IPS-15b (cell line): ENCODE data around the gene TRAPPC4.

Experiments used
- H3K27me3 ChIP-seq: one replicate; pipeline ENCODE4 v1.6.1; 2013; ENCODE audit warnings: low read length; ENCODE audit not compliant: control insufficient read depth, insufficient read depth
- H3K36me3 ChIP-seq: one replicate; pipeline ENCODE4 v1.6.1; 2013; ENCODE audit warnings: low read length; ENCODE audit not compliant: control insufficient read depth, insufficient read depth
- H3K4me1 ChIP-seq: one replicate; pipeline ENCODE4 v1.6.1; 2013; ENCODE audit warnings: mild to moderate bottlenecking, low read length; ENCODE audit not compliant: control insufficient read depth, insufficient read depth
- H3K4me3 ChIP-seq: one replicate; pipeline ENCODE4 v1.5.1; 2013; ENCODE audit warnings: low read depth, low read length
- H3K9ac ChIP-seq: one replicate; pipeline ENCODE4 v1.6.1; 2013; ENCODE audit warnings: low read depth, mild to moderate bottlenecking, low read length
- H3K9me3 ChIP-seq: one replicate; pipeline ENCODE4 v1.6.1; 2013; ENCODE audit warnings: mild to moderate bottlenecking, low read length; ENCODE audit not compliant: control insufficient read depth, insufficient read depth

TRAPPC4 gene

DNA sequence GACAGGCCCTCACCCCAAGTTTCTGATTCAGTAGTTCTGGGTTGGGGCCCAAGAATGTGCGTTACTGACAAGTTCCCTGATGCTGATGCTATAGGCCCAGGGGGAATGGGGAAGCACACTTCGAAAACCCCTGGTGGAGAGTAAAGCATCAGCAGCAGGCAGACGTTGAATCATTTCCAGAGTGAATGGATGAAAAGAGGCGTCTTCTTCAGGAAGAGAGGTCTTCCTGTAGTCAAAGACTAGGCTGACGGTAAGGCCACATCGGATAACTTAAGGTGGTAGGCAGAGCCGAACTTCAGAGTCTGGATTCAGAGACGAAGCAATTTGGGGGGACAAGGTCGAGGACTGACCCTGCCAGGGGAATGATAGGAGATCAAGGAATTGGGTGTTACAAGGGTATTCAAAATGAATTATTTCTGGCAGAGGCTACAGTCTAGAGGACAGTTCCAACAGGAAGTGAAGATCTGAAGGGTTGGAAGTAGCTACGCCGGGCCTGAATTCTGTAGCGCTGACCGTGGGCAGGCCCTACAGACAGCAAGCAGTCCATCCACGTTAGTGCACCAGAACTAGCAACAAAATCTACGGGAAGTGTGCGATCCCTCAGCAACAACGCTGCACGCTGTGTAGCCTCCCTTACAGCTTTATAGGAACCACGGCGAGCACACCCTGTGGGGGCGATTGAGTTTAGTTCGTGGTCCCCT is 21.5 kb upstream of the TRAPPC4 start:
- Histone ChIP-seq H3K36me3 (peaks cover 10% of the 10 kb centered on the region), H3K4me3 (peak overlapping the region; percentile 100), H3K9me3 (no peaks in the 10 kb centered on the region), H3K9ac (peak overlapping the region; percentile 76), H3K4me1 (peaks cover 3% of the 10 kb centered on the region), H3K27me3 (no peaks in the 10 kb centered on the region)

DNA sequence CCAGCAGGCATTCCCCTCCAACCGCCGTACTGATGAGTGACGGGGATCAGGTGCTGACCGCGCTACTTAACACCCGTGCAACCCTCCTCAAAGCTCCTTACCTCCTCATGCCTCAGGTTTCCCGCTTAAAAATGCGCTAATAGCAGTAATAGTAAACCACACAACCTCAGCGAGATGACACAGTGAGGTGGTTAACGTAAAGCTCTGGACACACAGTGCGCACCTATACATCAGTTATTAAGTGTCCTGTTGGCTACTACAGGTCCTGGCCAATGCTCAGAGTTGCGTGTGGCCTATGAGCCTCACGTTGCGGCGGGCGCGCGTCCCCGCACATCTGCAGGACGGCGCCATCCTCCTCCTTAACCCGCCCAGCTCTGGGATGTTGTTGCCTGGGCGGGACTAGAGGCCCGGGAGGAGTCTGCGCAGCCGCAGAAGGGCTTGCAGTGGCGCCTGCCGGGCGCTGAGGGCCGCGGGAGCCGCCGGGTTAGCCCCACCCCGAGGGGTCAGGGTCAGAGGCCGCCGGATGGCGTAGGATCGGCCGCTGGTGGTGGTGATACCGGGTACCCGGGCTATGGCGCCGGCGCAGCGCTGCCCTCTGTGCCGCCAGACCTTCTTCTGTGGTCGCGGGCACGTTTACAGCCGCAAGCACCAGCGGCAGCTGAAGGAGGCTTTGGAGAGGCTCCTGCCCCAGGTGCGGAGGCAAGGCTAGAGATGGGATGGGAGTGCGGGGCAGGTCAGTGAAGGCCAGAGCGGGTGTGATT is 20.8 kb upstream of the TRAPPC4 start, which contains the start of gene CENATAC:
CENATAC (plus strand) TSS at position 512 of the 761 bp plus-strand sequence; CDS start at position 572, 60 bp downstream.
- H3K36me3 ChIP-seq, result peaks cover 12% of the 10 kb centered on the region

GRCh38 chr11:118998388-118998717 is 20.2 kb upstream of the TRAPPC4 start:
- Histone ChIP-seq H3K27me3 (no peaks in the 10 kb centered on the region), H3K4me1 (peaks cover 3% of the 10 kb centered on the region), H3K4me3 (peak overlapping the region; percentile 100), H3K36me3 (peaks cover 17% of the 10 kb centered on the region), H3K9me3 (no peaks in the 10 kb centered on the region), H3K9ac (peak overlapping the region; percentile 70)

More for the DNA sequence above, 20.8 kb upstream of the TRAPPC4 start, which contains the start of gene CENATAC:
- Histone ChIP-seq H3K9ac (peak within 1 kb of the TSS; percentile 76), H3K9me3 (no peaks in the 10 kb centered on the region), H3K4me3 (peak within 1 kb of the TSS; percentile 100), H3K4me1 (peaks cover 3% of the 10 kb centered on the region), H3K27me3 (no peaks in the 10 kb centered on the region)

DNA sequence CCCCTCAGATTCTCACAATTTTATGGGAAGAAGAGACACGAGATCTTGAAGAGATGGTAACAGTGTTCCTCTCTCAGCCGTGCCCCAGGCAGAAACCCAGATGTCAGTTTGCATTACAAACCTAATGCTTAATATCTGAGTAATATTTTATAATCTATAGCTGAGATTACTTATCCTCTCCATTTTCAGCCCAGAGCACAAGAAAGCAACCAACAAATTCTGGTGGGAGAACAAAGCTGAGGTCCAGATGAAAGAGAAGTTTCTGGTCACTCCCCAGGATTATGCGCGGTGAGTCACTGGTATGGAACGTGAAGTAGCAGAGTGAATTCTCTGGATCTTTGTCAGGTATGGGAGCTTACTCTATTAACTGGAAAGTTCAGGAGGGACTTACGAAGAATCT is 19.7 kb upstream of the TRAPPC4 start:
- Histone ChIP-seq H3K4me3 (peak overlapping the region; percentile 100), H3K4me1 (peaks cover 3% of the 10 kb centered on the region), H3K27me3 (no peaks in the 10 kb centered on the region), H3K36me3 (peaks cover 17% of the 10 kb centered on the region), H3K9ac (peak overlapping the region; percentile 70), H3K9me3 (no peaks in the 10 kb centered on the region)

- H3K27me3 ChIP-seq, result no peaks in the 10 kb centered on the region
- H3K36me3 ChIP-seq, result peaks cover 18% of the 10 kb centered on the region
- H3K9ac ChIP-seq, result no peak overlapping the region
- no peaks in the 10 kb centered on the region for H3K9me3 ChIP-seq
- H3K4me1 ChIP-seq, result peaks cover 3% of the 10 kb centered on the region
- no peak overlapping the region for H3K4me3 ChIP-seq
Observed at GRCh38 chr11:119000906-119001305, 17.7 kb upstream of the TRAPPC4 start.

- Histone ChIP-seq H3K4me1 (no peaks in the 10 kb centered on the region), H3K9me3 (no peaks in the 10 kb centered on the region), H3K4me3 (no peak overlapping the region), H3K9ac (no peak overlapping the region), H3K27me3 (no peaks in the 10 kb centered on the region), H3K36me3 (peaks cover 22% of the 10 kb centered on the region)
Observed at GRCh38 chr11:119006656-119007055, 11.9 kb upstream of the TRAPPC4 start.

DNA sequence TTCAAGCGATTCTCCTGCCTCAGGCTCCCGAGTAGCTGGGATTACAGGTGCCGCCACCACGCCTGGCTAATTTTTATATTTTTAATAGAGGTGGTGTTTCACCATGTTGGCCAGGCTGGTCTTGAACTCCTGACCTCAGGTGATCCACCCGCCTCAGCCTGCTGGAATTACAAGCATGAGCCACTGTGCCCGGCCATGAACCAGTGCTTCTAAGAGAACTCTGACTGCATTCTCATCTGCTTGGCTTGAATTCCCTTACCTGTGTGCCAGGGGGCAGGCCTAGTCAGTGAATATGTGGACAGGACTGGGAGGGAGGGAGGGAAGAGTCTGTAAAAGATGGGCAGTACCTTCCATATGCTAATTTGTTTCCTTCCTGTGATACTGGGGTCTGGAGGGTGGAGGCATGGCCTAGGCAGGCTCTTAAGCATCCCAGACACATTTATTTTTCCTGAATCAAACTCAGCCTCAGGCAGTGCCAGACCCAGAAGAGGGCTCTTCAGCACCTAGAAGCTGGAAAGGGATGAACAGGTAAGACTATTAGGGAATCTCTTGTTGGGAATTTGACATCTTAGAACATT is 7.0 kb upstream of the TRAPPC4 start:
- Histone ChIP-seq H3K36me3 (peaks cover 41% of the 10 kb centered on the region), H3K4me1 (no peaks in the 10 kb centered on the region), H3K9ac (no peak overlapping the region), H3K4me3 (no peak overlapping the region), H3K27me3 (no peaks in the 10 kb centered on the region), H3K9me3 (no peaks in the 10 kb centered on the region)

DNA sequence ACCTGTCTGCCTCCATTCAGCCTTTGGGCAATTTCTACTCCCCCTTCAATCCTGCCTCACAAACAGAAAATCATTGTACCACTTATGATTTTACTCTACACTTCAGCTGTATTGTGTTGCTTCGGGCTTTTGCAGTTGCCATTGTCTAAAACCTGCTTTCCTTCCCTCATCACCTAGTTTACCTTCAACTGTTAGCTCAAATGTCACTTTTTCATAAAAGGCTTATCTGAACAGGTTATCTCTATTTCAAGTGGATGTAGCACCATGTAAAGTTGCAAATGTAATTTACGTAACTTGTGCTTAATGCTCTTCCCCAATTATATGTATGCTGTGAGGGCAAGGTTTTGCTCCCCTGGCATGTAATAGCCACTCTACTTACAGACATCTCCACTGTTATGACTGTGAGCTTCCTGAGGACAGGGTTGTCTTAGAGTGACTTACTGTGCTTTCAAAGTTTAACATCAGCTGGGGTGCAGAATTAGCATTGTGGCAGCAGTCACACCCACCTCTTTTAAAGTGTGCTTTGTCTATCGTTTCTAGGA is 5.9 kb upstream of the TRAPPC4 start:
- H3K9me3 ChIP-seq, result no peaks in the 10 kb centered on the region
- no peaks in the 10 kb centered on the region for H3K27me3 ChIP-seq
- peaks cover 43% of the 10 kb centered on the region for H3K36me3 ChIP-seq

DNA sequence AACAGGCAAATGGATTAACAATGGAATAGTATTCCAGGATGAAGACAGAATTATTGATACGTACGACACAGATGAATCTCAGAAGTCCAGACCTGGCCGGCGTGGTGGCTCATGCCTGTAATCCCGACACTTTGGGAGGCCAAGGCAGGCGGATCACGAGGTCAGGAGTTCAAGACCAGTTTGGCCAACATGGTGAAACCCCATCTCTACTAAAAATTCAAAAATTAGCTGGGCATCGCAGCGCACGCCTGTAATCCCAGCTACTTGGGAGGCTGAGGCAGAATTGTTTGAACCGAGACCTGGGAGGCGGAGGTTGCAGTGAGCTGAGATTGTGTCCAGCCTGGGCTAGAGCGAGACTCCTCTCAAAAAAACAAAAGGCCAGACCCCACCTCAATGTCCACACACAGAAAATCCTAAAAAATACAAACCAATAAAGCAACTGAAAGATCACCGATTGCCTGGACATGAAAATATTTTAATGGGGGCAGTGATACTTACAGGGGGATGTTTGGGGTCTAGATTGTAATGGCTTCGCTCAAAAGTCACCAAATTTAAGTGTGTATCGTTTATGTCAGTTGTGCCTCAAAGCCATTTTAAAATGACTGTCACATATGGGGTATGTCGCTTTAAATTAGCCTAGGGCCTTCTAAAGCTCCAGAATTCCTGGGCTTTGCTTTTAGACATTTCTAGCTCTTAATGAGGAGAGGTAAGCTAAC is 4.2 kb upstream of the TRAPPC4 start:
- H3K27me3 ChIP-seq, result no peaks in the 10 kb centered on the region
- no peak overlapping the region for H3K9ac ChIP-seq
- H3K9me3 ChIP-seq, result no peaks in the 10 kb centered on the region
- peaks cover 47% of the 10 kb centered on the region for H3K36me3 ChIP-seq
- no peak overlapping the region for H3K4me3 ChIP-seq
- no peaks in the 10 kb centered on the region for H3K4me1 ChIP-seq

More for the DNA sequence above, 5.9 kb upstream of the TRAPPC4 start:
- Histone ChIP-seq H3K4me1 (no peaks in the 10 kb centered on the region), H3K9ac (no peak overlapping the region), H3K4me3 (no peak overlapping the region)

DNA sequence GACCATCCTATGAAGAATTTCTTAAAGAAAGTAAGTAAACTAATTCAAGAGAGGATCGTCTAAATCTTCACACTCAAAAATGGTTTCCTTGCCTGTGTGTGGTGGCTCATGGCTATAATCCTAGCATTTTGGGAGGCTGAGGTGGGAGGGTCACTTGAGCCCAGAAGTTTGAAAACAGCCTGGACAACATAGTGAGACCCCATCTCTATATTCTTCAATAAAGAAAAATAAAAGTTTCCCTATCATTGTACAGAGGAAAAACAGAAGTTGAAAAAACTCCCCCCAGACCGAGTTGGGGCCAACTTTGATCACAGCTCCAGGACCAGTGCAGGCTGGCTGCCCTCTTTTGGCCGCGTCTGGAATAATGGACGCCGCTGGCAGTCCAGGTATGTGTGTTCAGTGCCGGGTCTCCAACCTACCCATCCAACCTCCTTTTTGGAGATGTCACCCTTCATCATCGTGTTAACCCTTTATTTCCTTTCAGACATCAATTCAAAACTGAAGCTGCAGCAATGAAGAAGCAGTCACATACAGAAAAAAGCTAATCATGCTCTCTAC is 3.4 kb upstream of the TRAPPC4 start:
- H3K9me3 ChIP-seq, result no peaks in the 10 kb centered on the region
- H3K27me3 ChIP-seq, result no peaks in the 10 kb centered on the region
- no peak overlapping the region for H3K4me3 ChIP-seq
- H3K4me1 ChIP-seq, result peaks cover 2% of the 10 kb centered on the region
- no peak overlapping the region for H3K9ac ChIP-seq
- H3K36me3 ChIP-seq, result peaks cover 48% of the 10 kb centered on the region
